Measurements from ENCODE around the gene LSM12. TPM values are rescaled to one million over a fixed set of nuclear protein-coding genes. Genes with fewer than 3 reads are reported as not detected.
"Not testable (repeated sequence)": the region's sequence is repeated elsewhere in the genome, so short reads cannot be mapped to it uniquely, and the experiment has no call there.

Gene LSM12
- total RNA-seq, 1 donor from 2014 or later, result 27.2 TPM

DNA sequence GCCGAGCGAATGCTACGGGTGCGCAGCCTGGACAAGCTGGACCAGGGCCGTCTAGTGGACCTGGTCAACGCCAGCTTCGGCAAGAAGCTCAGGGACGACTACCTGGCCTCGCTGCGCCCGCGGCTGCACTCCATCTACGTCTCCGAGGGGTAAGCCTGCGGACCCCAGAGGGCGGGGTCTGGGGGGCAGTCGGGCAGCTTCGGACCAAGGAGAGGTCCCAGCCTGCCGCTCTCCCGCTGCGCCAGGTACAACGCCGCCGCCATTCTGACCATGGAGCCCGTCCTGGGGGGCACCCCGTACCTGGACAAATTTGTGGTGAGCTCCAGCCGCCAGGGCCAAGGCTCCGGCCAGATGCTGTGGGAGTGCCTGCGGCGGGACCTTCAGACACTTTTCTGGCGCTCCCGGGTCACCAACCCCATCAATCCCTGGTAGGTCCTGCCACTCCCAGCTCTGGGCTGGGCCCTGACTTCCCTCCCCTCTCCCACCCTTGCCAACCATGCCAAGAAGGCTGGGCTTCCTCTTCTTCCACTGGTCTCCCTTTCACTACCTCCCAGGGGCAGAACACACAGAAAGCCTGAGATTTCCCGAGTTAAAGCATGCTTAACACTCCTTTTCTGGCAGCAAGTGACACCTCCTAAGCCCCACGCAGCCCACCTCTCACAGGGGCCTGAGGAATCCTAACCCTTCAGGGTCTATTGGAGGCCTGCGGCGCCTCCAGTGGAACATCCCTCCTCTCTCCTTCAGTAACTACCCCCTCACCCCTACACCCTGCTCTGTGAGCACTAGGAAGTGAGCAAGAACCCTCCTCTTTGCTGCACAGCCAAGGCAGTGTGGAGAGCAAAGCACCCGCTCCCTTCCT lies 58.9 kb downstream of the LSM12 start:
- peak; percentile 35 for DNase-seq (ENCODE audit: low spot score)

DNA sequence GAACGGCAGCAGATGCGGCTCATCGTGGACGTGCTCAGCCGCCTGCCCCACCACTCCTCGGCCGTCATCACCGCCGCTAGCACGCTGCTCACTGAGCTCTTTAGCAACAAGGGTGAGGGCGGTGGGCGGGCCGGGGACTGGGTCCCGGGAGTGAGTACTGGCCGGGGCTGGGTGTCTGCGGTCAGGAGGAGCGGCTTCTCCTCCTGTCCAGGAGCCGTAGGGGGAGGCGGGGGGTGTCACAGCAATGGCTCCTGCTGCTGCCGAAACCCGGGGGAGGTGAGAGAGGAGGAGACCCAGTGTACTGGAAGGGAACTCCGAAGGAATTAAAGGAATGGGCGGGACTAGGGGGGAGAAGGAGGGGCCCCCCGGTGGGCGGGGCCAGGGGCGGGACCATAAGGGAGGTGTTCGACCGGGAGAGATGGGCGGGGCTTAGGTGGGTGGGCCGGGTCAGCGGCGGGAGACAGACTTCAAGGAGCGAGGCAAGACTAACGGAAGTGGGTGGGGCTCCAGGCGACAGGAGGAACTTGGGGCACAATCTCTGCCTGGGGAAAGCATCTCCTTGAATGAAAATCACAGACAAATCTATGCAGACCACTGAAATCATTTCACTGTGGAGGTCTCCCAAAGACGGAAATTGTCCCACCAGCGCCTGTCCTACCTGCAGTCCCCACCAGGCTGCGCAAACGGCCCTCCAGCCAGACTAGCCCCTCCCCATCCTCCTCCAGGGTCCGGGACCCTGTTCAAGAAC lies 59.7 kb downstream of the LSM12 start:
- DNase-seq (ENCODE audit: low spot score), result peak; percentile 97

DNA sequence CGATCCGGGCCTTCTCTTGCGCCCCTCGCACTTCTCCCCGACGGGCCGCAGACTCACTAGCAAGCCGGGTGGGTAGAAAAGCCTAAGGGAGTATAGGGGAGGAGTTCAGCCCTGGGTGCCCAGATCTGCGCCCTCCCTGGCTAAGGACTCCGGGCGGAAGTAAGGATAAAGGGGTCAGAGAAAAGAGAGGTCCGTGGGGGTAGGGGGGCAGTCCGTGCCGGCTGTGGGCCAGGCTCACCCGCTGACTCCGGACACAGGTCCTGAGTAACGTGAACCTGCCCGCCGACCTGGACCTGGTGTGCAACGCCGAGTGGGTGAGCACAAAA lies 60.2 kb downstream of the LSM12 start:
- DNase-seq (ENCODE audit: low spot score), result no peak

DNA sequence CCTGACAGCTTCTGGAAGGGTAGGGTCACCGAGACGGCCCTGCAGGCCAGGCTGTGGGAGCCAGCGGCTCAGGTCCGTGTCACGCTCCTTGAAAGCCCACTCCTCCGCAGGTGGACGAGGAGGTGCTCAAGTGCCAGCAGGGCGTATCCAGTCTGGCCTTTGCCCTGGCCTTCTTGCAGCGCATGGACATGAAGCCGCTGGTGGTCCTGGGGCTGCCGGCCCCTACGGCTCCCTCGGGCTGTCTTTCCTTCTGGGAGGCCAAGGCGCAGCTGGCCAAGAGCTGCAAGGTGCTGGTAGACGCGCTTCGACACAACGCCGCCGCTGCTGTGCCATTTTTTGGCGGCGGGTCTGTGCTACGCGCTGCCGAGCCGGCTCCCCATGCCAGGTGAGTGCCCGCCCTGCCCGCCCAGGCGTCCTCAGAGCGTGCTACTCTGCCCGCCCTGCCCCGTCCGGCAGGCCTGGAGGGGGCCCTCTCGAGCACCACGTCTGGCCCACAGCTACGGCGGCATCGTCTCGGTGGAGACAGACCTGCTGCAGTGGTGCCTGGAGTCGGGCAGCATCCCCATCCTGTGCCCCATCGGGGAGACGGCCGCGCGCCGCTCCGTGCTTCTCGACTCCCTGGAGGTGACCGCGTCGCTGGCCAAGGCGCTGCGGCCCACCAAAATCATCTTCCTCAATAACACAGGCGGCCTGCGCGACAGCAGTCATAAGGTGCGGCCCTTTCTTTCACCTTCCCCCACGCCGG lies 60.8 kb downstream of the LSM12 start:
- no peak for DNase-seq (ENCODE audit: low spot score)

DNA sequence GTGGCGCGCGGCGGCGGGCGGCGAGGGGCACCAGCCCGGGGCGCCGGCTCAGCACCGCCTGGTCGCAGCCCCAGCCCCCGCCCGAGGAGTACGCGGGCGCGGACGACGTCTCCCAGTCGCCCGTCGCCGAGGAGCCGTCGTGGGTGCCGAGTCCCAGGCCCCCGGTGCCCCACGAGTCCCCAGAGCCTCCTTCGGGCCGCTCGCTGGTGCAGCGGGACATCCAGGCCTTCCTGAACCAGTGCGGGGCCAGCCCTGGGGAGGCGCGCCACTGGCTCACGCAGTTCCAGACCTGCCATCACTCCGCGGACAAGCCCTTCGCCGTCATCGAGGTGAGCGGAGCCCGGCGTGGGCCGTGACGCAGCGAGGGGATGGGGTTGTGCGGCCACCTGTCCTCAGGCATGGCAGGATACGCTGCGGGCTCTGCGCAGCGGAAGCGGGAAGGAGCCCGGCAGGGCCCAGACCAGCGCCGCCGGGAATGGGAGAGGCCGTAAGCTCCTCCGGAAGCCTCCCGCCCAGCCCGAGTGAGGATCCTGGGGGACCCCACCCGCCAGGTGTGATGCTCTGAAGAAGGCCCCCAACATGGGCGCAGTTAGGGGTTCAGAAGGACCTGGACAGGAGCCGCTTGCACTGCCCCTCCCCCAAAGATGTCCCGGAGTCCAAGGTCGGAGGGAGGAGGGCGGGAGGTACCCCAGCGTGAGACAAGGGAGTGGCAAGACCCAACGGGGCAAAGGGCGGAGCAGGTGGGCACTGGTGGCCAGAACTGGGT lies 61.5 kb downstream of the LSM12 start:
- DNase-seq (ENCODE audit: low spot score), result no peak

DNA sequence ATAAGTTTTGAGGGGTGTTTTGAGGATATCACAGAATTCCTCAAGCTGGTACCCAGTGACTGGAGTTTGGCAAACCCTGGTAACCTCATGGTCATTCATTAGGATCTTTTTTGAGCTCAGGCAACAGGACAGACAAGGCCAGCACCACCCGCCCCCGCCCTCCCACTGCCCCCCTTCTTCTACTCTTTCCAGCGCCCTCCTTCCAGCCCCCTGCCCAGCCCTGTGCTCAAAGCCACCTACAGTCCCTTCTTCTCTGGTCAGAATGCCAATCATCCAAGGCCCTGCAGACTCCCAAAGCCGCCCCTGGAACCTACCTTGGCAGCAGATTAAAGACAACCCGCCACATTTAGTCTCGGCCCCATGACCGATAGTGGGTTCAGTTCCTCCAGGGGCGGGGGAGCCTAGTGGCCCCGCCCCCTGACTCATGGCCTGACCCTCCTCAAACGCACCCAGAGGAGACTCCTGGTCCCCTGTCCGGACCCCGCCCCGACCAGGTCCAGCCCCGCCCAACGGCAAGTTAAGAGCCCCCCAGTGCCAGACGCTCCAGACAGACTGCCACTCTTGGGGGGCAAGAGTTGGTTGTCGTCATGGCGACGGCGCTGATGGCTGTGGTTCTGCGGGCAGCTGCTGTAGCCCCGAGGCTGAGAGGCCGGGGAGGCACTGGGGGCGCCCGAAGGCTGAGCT lies 62.3 kb downstream of the LSM12 start, which contains the start of gene NAGS:
NAGS (plus strand) TSS at position 546 of the 684 bp plus-strand sequence; CDS start at position 588, 42 bp downstream.
- no peak for DNase-seq (ENCODE audit: low spot score)

DNA sequence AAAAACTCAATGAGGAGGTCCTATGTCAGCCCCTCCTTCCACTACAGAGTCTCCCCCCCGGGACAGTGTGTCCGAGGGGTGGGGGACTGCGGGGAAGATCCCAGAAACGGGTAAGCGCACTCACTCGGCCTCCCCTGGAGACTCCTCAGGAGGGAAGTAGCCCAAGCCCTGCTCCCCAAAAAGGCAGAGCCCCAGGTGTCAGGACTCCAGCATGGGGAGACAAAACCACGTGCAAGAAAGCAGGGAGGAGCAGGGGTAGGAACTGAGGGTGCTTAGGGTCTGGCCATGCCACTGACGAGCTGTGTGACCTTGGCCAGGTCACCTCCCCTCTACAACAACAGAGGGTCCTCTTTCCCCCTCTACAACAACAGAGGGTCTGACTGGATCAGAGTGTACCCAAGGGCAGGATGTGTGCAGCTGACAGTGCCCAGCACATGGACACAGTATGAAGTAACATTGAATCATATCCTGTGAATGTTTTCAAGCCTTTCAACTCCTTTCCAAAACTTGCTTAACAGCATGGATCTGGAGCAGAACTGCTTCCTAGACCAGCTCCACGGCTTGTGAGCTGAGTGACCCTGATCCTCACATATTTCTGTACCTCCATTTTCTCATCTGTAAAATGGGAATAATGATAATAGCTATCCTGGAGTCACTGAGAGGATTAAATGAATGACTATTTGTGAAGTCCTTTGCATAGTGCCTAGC lies 64.2 kb downstream of the LSM12 start:
- DNase-seq (ENCODE audit: low spot score), result no peak

DNA sequence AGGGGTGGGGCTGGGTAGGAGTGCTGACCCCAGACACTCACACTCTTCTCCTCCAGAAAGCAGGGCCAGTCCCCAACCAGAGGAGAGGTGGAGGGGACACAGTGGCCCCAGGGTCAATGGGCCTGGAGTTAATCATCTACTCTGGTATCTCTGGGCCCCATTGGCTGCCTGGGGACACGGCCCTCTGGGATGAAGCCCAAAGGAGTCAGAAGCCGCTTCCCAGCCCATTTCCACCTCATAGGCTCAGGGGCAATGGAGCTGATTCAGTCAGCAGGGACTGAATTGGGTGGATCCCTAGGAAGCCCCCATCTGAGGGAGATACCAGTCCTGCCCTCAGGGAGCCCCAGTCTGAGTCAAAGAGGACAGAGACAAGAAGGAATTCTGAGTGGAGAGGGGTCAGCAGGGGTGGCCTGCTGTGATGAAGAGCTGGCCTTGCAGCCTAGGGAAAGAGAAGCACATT lies 65.0 kb downstream of the LSM12 start:
- DNase-seq (ENCODE audit: low spot score), result no peak

DNA sequence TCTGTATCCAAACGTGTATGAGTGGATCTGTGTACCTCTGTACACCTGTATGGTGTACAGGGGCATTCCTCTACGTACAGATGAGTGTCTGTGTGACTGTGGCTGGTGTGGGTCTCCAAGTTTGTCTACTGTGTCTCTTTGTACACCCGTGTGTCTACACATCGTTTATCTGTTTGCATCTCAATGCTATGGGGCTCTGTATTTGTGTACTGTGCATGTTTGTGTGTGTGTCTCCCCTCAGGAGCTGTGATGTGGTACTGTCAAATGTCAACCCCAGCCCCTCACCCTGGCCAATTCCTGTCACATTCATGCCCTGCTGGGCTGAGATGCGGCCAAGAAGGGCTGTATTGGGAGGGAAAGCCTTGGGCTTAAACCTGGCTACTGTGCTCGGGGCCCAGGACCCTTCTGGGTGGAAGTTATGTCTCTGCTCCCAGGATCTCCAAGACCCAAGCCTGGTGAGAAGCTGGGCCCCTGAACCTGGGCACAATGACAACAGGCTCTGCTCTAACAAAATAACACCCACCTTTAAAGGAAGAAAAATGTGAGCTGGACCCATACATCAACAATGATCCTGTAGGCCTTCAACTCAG lies 65.5 kb downstream of the LSM12 start:
- DNase-seq (ENCODE audit: low spot score), result no peak

DNA sequence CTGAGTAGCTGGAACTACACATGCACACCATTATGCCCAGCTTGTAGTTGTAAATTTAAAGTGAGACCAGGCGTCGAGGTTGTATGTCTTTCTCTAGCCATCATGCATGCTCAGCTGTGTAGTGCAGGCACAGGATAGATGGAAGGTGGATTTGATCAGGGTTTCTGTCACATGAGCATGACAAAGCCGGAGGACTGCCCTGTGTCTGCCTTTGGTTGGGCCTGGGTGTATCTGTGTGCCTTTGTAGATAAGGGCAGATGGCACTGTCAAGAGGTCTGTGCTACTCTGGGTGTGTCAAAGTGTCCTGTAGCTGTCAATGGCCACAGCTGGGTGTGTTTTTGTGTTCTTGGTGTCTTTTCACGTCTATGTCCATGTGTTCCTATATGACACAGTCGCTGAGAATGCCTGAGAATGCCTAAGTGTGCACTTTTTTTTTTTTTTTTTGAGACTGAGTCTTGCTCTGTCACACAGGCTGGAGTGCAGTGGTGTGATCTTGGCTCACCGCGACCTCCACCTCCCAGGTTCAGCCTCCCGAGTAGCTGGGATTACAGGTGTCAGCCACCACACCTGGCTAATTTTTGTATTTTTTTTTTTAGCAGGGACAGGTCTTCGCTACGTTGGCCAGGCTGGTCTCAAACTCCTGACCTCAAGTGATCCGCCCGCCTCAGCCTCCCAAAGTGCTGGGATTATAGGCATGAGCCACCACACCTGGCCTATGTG lies 66.2 kb downstream of the LSM12 start:
- DNase-seq (ENCODE audit: low spot score), result no peak

DNA sequence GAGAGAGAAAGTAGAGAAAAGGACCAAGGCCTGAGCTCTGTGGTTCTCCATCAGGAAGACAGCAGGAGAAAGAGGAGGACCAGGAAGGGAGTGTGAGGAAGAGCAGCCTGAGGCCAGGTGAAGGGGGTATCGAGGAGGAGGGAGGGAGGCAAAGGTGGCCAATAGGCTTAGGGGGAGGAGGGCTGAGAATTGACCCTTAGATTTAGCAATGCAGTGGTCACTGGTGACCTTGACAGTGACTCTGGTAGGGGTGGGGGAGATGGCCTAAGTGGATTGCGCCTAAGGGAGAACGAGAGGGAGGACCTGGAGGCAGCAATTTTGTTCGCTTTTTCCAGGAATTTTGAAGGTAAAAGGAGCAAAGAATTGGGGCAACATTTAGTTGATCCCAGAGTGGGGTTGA lies 67.4 kb downstream of the LSM12 start:
- DNase-seq (ENCODE audit: low spot score), result no peak

DNA sequence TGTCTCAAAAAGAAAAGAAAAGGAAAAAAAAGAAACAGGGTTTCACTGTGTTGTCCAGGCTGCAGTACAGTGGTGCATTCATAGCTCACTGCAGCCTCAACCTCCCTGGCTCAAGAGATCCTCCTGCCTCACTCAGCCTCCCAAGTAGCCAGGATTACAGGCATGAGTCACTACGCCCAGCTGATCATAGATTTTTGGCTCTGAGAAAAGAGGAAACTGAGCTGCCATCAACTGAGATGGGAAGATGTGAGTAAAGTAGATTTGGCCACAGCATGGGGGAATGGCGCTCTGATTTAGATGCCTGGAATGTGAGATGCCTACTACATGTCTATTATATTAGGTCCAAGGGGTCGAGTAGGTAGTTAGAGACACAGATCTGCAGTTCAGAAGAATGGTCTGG lies 67.9 kb downstream of the LSM12 start:
- no peak for DNase-seq (ENCODE audit: low spot score)

DNA sequence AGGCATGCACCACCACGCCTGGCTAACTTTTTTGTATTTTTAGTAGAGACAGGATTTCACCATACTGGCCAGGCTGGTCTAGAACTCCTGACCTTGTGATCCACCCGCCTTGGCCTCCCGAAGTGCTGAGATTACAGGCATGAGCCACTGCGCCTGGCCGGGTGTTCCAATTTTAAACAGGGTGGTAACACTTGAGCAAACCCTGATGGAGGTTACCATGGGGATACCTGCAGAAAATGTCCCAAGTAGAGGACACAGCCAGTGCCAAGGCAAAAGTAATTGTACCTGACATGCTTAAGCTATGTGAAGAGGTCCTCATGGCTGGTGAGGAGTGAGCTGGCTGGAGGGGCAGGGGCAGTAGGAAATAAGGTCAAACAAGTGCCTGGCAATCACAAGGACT lies 69.3 kb downstream of the LSM12 start:
- not testable (repeated sequence) for DNase-seq (ENCODE audit: low spot score)

DNA sequence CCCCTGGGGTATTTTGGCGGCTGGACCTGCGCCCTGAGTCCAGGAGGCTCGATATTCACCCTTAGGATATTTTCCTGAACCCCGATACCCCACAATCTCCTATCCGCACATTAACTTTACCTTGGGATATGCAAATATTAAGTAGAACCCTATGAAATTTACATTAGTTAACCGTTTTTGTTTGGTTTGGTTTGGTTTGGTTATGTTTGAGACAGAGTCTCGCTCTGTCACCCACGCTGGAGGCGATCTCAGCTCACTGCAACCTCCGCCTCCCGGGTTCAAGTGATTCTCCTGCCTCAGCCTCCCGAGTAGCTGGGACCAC lies 71.4 kb downstream of the LSM12 start:
- DNase-seq (ENCODE audit: low spot score), result no peak

DNA sequence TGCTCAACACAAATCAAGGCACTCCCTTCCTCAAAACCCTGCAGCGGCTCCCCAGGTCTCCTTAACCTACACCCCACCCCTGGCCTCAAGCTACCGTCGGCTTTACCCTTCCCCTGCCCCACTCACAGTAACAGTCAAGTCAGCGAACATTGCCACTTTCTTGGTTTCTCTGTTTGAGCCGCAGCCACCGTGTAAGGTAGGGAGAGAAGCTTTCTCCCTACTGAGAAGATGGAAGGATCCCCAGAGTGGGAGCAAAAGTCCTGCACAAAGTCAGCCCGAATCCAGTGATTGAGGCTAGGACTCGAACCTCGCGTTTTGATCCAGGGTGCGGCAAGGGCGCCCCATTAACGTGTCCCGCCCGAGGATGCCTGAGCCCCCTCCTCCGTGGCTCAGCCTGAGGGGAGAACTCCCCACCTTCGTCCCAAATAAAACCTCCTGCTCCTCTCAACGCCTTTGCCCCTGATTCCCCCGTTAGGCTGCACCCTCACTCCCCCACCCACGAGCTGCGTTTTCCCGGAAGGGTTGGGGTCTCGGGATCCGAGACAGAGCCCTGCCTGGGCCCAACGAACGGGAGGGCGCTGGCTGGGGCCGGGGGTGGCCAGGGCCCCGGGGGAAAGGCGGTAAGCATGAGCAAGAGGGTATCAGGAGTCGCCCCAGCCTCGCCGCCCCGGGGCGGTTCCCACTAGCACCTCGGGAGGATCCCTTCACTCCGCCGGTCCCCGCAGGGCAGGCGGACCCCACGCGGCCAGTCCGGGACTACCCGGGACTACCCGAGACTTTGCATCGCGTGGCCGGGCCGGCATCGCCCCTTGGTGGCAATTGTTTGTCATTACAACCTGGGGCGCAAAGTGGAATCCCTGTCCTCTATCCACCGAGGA lies 72.0 kb downstream of the LSM12 start:
- DNase-seq (ENCODE audit: low spot score), result peak; percentile 29

DNA sequence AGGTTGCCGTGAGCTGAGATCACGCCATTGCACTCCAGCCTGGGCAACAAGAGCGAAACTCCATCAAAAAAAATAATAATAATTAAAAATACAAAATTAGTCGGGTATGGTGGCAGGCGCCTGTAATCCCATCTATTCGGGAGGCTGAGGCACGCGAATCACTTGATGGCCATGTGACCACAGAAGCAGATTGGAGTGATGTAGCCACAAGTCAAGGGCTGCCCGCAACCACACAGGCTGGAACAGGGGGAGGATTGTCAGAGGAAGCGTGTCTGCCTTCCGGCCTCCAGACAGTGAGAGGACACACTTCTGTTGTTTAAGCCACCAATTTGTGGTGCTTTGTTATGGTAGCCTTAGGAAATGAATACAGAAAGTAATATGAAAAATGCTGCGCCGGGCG lies 73.8 kb downstream of the LSM12 start:
- no peak for DNase-seq (ENCODE audit: low spot score)

DNA sequence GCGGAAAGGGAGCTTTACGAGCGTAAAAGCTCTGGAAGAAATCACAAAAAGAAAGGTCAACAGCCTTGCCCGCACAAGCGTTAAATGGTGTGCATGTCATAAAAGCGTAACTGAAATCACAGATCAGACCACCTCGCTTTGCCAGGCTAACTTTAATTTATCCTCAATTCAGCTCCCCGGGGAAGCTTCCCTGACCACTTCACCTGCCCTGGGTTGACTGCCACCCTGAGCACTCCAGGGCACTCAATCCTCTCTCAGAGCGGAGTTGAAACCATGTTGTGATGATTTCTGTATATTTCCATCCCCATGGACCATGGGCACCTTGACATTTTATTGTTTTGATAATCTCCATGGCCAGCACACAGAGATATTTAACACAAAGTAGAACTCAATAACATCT lies 78.2 kb downstream of the LSM12 start:
- DNase-seq (ENCODE audit: low spot score), result no peak

Data from umbilical cord (tissue), 2 donors.